Measurements from ENCODE around the gene SLC22A31. TPM values are rescaled to one million over a fixed set of nuclear protein-coding genes. Genes with fewer than 3 reads are reported as not detected.
A peak's percentile ranks its signal among the peaks of the same experiment; 100 is the strongest.
"Not testable (repeated sequence)": the region's sequence is repeated elsewhere in the genome, so short reads cannot be mapped to it uniquely, and the experiment has no call there.

SLC22A31 gene
- total RNA-seq, 1 donor from 2014 or later = 2.6 TPM

- H3K36me3 Mint-ChIP-seq (ENCODE audit: low read depth) = no peaks in the 10 kb centered on the region
- DNase-seq (ENCODE audit: low spot score) = no peak
- H3K9me3 Mint-ChIP-seq = no peaks in the 10 kb centered on the region
- H3K27me3 Mint-ChIP-seq (ENCODE audit: insufficient read depth) = peaks cover 9% of the 10 kb centered on the region
- no peaks in the 10 kb centered on the region for H3K4me1 Mint-ChIP-seq (ENCODE audit: low read depth)
- intact Hi-C loops (cut with micrococcal nuclease) = no loop called here
- no peak overlapping the region for H3K4me3 Mint-ChIP-seq
- H3K27ac Mint-ChIP-seq = no peak overlapping the region
These were observed 4.7 kb downstream of the SLC22A31 start for GRCh38 chr16:89195521-89196171.

GRCh38 chr16:89194340-89195311, 5.7 kb downstream of the SLC22A31 start:
- DNase-seq (ENCODE audit: low spot score) = no peak
- no peaks in the 10 kb centered on the region for H3K9me3 Mint-ChIP-seq
- intact Hi-C loops (cut with micrococcal nuclease) = no loop called here
- H3K4me3 Mint-ChIP-seq = no peak overlapping the region
- no peaks in the 10 kb centered on the region for H3K27me3 Mint-ChIP-seq (ENCODE audit: insufficient read depth)
- no peaks in the 10 kb centered on the region for H3K4me1 Mint-ChIP-seq (ENCODE audit: low read depth)
- no peak overlapping the region for H3K27ac Mint-ChIP-seq
- no peaks in the 10 kb centered on the region for H3K36me3 Mint-ChIP-seq (ENCODE audit: low read depth)

- intact Hi-C loops (cut with micrococcal nuclease) = loop anchor here (1.0 kb wide), 4 partner anchors 8 to 54 kb away; partner anchors contain the start of gene CDH15
- Mint-ChIP-seq H3K4me3 (no peak overlapping the region), H3K36me3 (ENCODE audit: low read depth) (no peaks in the 10 kb centered on the region), H3K4me1 (ENCODE audit: low read depth) (no peaks in the 10 kb centered on the region), H3K9me3 (no peaks in the 10 kb centered on the region), H3K27me3 (ENCODE audit: insufficient read depth) (no peaks in the 10 kb centered on the region), H3K27ac (no peak overlapping the region)
- DNase-seq (ENCODE audit: low spot score) = no peak
These were observed 6.6 kb downstream of the SLC22A31 start for GRCh38 chr16:89193576-89194293.

- Mint-ChIP-seq H3K36me3 (ENCODE audit: low read depth) (no peaks in the 10 kb centered on the region), H3K9me3 (no peaks in the 10 kb centered on the region), H3K27me3 (ENCODE audit: insufficient read depth) (no peaks in the 10 kb centered on the region), H3K4me1 (ENCODE audit: low read depth) (no peaks in the 10 kb centered on the region), H3K27ac (no peak overlapping the region), H3K4me3 (no peak overlapping the region)
- peak; percentile 48 for DNase-seq (ENCODE audit: low spot score)
- intact Hi-C loops (cut with micrococcal nuclease) = loop anchor here (1.0 kb wide), 4 partner anchors 8 to 54 kb away; partner anchors contain the start of gene CDH15
These were observed 7.3 kb downstream of the SLC22A31 start for GRCh38 chr16:89192956-89193575.

- H3K27ac Mint-ChIP-seq; H3K4me3 Mint-ChIP-seq; intact Hi-C loops (cut with micrococcal nuclease); H3K36me3 Mint-ChIP-seq (ENCODE audit: low read depth); H3K9me3 Mint-ChIP-seq; H3K4me1 Mint-ChIP-seq (ENCODE audit: low read depth); H3K27me3 Mint-ChIP-seq (ENCODE audit: insufficient read depth): not testable (repeated sequence)
- DNase-seq (ENCODE audit: low spot score) = peak; percentile 64
These were observed 8.0 kb downstream of the SLC22A31 start for GRCh38 chr16:89192186-89192955.

GRCh38 chr16:89191901-89192185, 8.5 kb downstream of the SLC22A31 start:
- intact Hi-C loops (cut with micrococcal nuclease) = no loop called here
- H3K4me1 Mint-ChIP-seq (ENCODE audit: low read depth) = no peaks in the 10 kb centered on the region
- H3K4me3 Mint-ChIP-seq = no peak overlapping the region
- no peaks in the 10 kb centered on the region for H3K36me3 Mint-ChIP-seq (ENCODE audit: low read depth)
- H3K27me3 Mint-ChIP-seq (ENCODE audit: insufficient read depth) = no peaks in the 10 kb centered on the region
- no peak for DNase-seq (ENCODE audit: low spot score)
- H3K9me3 Mint-ChIP-seq = no peaks in the 10 kb centered on the region
- H3K27ac Mint-ChIP-seq = no peak overlapping the region

GRCh38 chr16:89191033-89191900, 9.1 kb downstream of the SLC22A31 start:
- intact Hi-C loops (cut with micrococcal nuclease) = no loop called here
- H3K27ac Mint-ChIP-seq = no peak overlapping the region
- no peaks in the 10 kb centered on the region for H3K27me3 Mint-ChIP-seq (ENCODE audit: insufficient read depth)
- no peaks in the 10 kb centered on the region for H3K4me1 Mint-ChIP-seq (ENCODE audit: low read depth)
- no peaks in the 10 kb centered on the region for H3K9me3 Mint-ChIP-seq
- DNase-seq (ENCODE audit: low spot score) = no peak
- H3K36me3 Mint-ChIP-seq (ENCODE audit: low read depth) = no peaks in the 10 kb centered on the region
- H3K4me3 Mint-ChIP-seq = peak overlapping the region; percentile 47

- intact Hi-C loops (cut with micrococcal nuclease) = no loop called here
- Mint-ChIP-seq H3K27me3 (ENCODE audit: insufficient read depth) (no peaks in the 10 kb centered on the region), H3K36me3 (ENCODE audit: low read depth) (no peaks in the 10 kb centered on the region)
These were observed 10.0 kb downstream of the SLC22A31 start for GRCh38 chr16:89190150-89190958.

GRCh38 chr16:89189358-89190025, 10.8 kb downstream of the SLC22A31 start:
- Mint-ChIP-seq H3K36me3 (ENCODE audit: low read depth) (no peaks in the 10 kb centered on the region), H3K4me3 (no peak overlapping the region), H3K27me3 (ENCODE audit: insufficient read depth) (no peaks in the 10 kb centered on the region), H3K27ac (no peak overlapping the region), H3K4me1 (ENCODE audit: low read depth) (no peaks in the 10 kb centered on the region), H3K9me3 (no peaks in the 10 kb centered on the region)
- intact Hi-C loops (cut with micrococcal nuclease) = no loop called here
- no peak for DNase-seq (ENCODE audit: low spot score)

More at GRCh38 chr16:89190150-89190958, 10.0 kb downstream of the SLC22A31 start:
- DNase-seq (ENCODE audit: low spot score) = no peak
- no peak overlapping the region for H3K27ac Mint-ChIP-seq
- no peaks in the 10 kb centered on the region for H3K4me1 Mint-ChIP-seq (ENCODE audit: low read depth)
- H3K9me3 Mint-ChIP-seq = no peaks in the 10 kb centered on the region
- H3K4me3 Mint-ChIP-seq = no peak overlapping the region

- not testable (repeated sequence) for DNase-seq (ENCODE audit: low spot score); H3K9me3 Mint-ChIP-seq; H3K27me3 Mint-ChIP-seq (ENCODE audit: insufficient read depth)
These were observed 11.6 kb downstream of the SLC22A31 start for GRCh38 chr16:89188471-89189357.

More at GRCh38 chr16:89188471-89189357, 11.6 kb downstream of the SLC22A31 start:
- H3K27ac Mint-ChIP-seq; H3K4me1 Mint-ChIP-seq (ENCODE audit: low read depth); H3K4me3 Mint-ChIP-seq; intact Hi-C loops (cut with micrococcal nuclease); H3K36me3 Mint-ChIP-seq (ENCODE audit: low read depth): not testable (repeated sequence)

Data from activated T-helper 1 cell treated with anti-CD3 and anti-CD28 coated beads, Interleukin-12 subunit alpha, Interleukin-12 subunit beta, Interleukin-2, Interleukin-4 antibody, amounts not matched to agents 30 ng/mL and 10 ng/mL and 1 ng/mL, durations not matched to agents 14 hours and 24 hours and 36 hours (primary cell).